H1 (cell line): ENCODE data around the gene SLC2A10. TPM values are rescaled to one million over a fixed set of nuclear protein-coding genes. Genes with fewer than 3 reads are reported as not detected.

ENCODE experiments used
- CTCF ChIA-PET: fragments of 300-600 bp; sonication (Branson Sonifier 250); formaldehyde crosslinking; loops from one replicate; lab custom pipeline; 2021; ENCODE audit not compliant: partially characterized antibody; lab: Charles Lee
- POLR2A ChIA-PET: fragments of 300-600 bp; sonication (Branson Sonifier 250); formaldehyde crosslinking; loops from one replicate; lab custom pipeline; 2021; ENCODE audit warnings: inconsistent platforms; ENCODE audit not compliant: partially characterized antibody; lab: Charles Lee
- DNase-seq, 2 experiments: peaks; one replicate each; pipeline versions ENCODE4 v3.0.0 to v3.0.0-alpha.2; 2010 to 2022; ENCODE audit warnings: low spot score in 2 of 2, low read depth in 1 of 2, mixed read lengths in 1 of 2
- FAIRE-seq: peaks from 2 replicates; lab custom pipeline; 2011; peaks lifted over from hg19 to GRCh38; lab: Jason Lieb, UNC
- H2AFZ ChIP-seq: 2 replicates; pipeline ENCODE4 v1.8.1; 2012; ENCODE audit warnings: low read length, inconsistent platforms
- H2AK5ac ChIP-seq: 2 replicates; pipeline ENCODE4 v1.6.1; 2013; ENCODE audit warnings: low read depth, low read length
- H2BK120ac ChIP-seq: replicated peaks from 2 replicates; pipeline ENCODE3; 2013; ENCODE audit warnings: low read depth, low read length, inconsistent platforms
- H2BK12ac ChIP-seq: 2 replicates; pipeline ENCODE4 v1.6.1; 2013; ENCODE audit warnings: low read depth, low read length
- H2BK15ac ChIP-seq: 2 replicates; pipeline ENCODE4 v1.6.1; 2013; ENCODE audit warnings: low read length
- H2BK20ac ChIP-seq: 2 replicates; pipeline ENCODE4 v1.6.1; 2013; ENCODE audit warnings: low read length
- H2BK5ac ChIP-seq: 2 replicates; pipeline ENCODE4 v1.6.1; 2013; ENCODE audit warnings: low read depth, low read length
- H3K14ac ChIP-seq: 2 replicates; pipeline ENCODE4 v1.6.1; 2013; ENCODE audit warnings: inconsistent platforms; ENCODE audit not compliant: insufficient read length
- H3K18ac ChIP-seq: 2 replicates; pipeline ENCODE4 v1.6.1; 2013; ENCODE audit warnings: low read length; ENCODE audit errors: extremely low read depth
- H3K23ac ChIP-seq: 2 replicates; pipeline ENCODE4 v1.6.1; 2013; ENCODE audit warnings: inconsistent platforms; ENCODE audit not compliant: insufficient read length
- H3K23me2 ChIP-seq: 2 replicates; pipeline ENCODE4 v1.6.1; 2013; ENCODE audit warnings: low read depth, low read length
- H3K27ac ChIP-seq: 2 replicates; pipeline ENCODE4 v1.6.1; 2011; ENCODE audit warnings: low read depth, low read length, inconsistent platforms
- H3K27me3 ChIP-seq, 4 experiments: replicated peaks in 1 of 4; 1 replicate in 1 of 4; 2 replicates in 3 of 4; pipeline versions ENCODE4 v1.6.1 to v1.8.1; 2011 to 2013; ENCODE audit warnings: low read length in 3 of 4, mild to moderate bottlenecking in 3 of 4, inconsistent platforms in 2 of 4, mixed read lengths in 2 of 4, moderate library complexity in 1 of 4; ENCODE audit not compliant: control insufficient read depth in 3 of 4, insufficient read depth in 3 of 4; ENCODE audit errors: extremely low read depth in 1 of 4
- H3K36me3 ChIP-seq, 4 experiments: 2 replicates each; pipeline versions ENCODE4 v1.6.1 to v1.8.1; 2011 to 2013; ENCODE audit warnings: mild to moderate bottlenecking in 4 of 4, low read length in 3 of 4, moderate library complexity in 2 of 4, control low read depth in 1 of 4, inconsistent platforms in 1 of 4; ENCODE audit not compliant: insufficient read depth in 4 of 4, control insufficient read depth in 2 of 4
- H3K4ac ChIP-seq: replicated peaks from 2 replicates; pipeline ENCODE3; 2013; ENCODE audit warnings: low read length, low read depth, mixed read lengths, inconsistent platforms; ENCODE audit not compliant: insufficient read length
- H3K4me1 ChIP-seq, 4 experiments: replicated peaks in 1 of 4; 1 replicate in 1 of 4; 2 replicates in 3 of 4; pipeline versions ENCODE4 v1.6.1 to v1.8.1; 2011 to 2013; ENCODE audit warnings: low read length in 3 of 4, inconsistent platforms in 2 of 4, mixed read lengths in 1 of 4; ENCODE audit not compliant: insufficient read depth in 4 of 4, control insufficient read depth in 3 of 4
- H3K4me2 ChIP-seq, 2 experiments: 2 replicates each; pipeline versions ENCODE4 v1.6.1 to v1.8.1; 2011 to 2013; ENCODE audit warnings: low read depth in 2 of 2, low read length in 2 of 2, control low read depth in 1 of 2, inconsistent platforms in 1 of 2, mild to moderate bottlenecking in 1 of 2; ENCODE audit not compliant: insufficient read depth in 1 of 2
- H3K4me3 ChIP-seq, 4 experiments: fragments of 200-600, 300-600 bp in 1 of 4; sonication (generic), shearing (Covaris generic), sonication (Bioruptor Twin) in 1 of 4; 2 replicates each; pipeline versions ENCODE4 v1.5.1 to v1.8.1; 2011 to 2016; ENCODE audit warnings: low read length in 4 of 4, low read depth in 3 of 4, control low read depth in 2 of 4, inconsistent platforms in 2 of 4, mild to moderate bottlenecking in 2 of 4, mixed read lengths in 1 of 4, moderate library complexity in 1 of 4; ENCODE audit not compliant: insufficient read depth in 2 of 4; ENCODE audit errors: extremely low read depth in 1 of 4
- H3K56ac ChIP-seq: replicated peaks from 2 replicates; pipeline ENCODE3; 2013; ENCODE audit warnings: low read depth, mild to moderate bottlenecking, mixed read lengths, low read length, inconsistent platforms; ENCODE audit not compliant: insufficient read length
- H3K79me1 ChIP-seq: 2 replicates; pipeline ENCODE4 v1.6.1; 2013; ENCODE audit warnings: low read depth, low read length, control low read depth
- H3K79me2 ChIP-seq, 2 experiments: 2 replicates each; pipeline versions ENCODE4 v1.6.1 to v1.8.1; 2012 to 2013; ENCODE audit warnings: low read length in 2 of 2, mild to moderate bottlenecking in 2 of 2, inconsistent platforms in 1 of 2; ENCODE audit not compliant: insufficient read depth in 2 of 2, control insufficient read depth in 1 of 2
- H3K9ac ChIP-seq, 4 experiments: replicated peaks in 1 of 4; 1 replicate in 1 of 4; 2 replicates in 3 of 4; pipeline versions ENCODE4 v1.6.1 to v1.8.1; 2011 to 2013; ENCODE audit warnings: low read depth in 3 of 4, low read length in 3 of 4, control low read depth in 2 of 4, mild to moderate bottlenecking in 2 of 4, moderate library complexity in 2 of 4, inconsistent platforms in 1 of 4; ENCODE audit errors: extremely low read depth in 1 of 4
- H3K9me3 ChIP-seq, 2 experiments: 2 replicates each; pipeline versions ENCODE4 v1.6.1 to v1.8.1; 2012 to 2013; ENCODE audit warnings: mild to moderate bottlenecking in 2 of 2, moderate library complexity in 2 of 2, control low read depth in 1 of 2, inconsistent platforms in 1 of 2, low read depth in 1 of 2, low read length in 1 of 2, mixed read lengths in 1 of 2; ENCODE audit not compliant: insufficient read depth in 2 of 2
- H4K20me1 ChIP-seq, 2 experiments: replicated peaks in 1 of 2; 2 replicates each; pipeline versions ENCODE3 to v1.8.1; 2011 to 2013; ENCODE audit warnings: inconsistent platforms in 2 of 2, low read length in 2 of 2, mild to moderate bottlenecking in 1 of 2; ENCODE audit not compliant: insufficient read depth in 2 of 2, control insufficient read depth in 1 of 2
- H4K5ac ChIP-seq: 2 replicates; pipeline ENCODE4 v1.6.1; 2013; ENCODE audit warnings: low read length, low read depth, mixed read lengths, inconsistent platforms; ENCODE audit not compliant: insufficient read length
- H4K8ac ChIP-seq: 2 replicates; pipeline ENCODE4 v1.8.0; 2013; ENCODE audit warnings: mild to moderate bottlenecking, moderate library complexity, low read length, inconsistent platforms; ENCODE audit not compliant: insufficient read depth; ENCODE audit errors: extremely low read depth
- H4K91ac ChIP-seq: replicated peaks from 2 replicates; pipeline ENCODE3; 2013; ENCODE audit warnings: low read length, mixed read lengths, inconsistent platforms; ENCODE audit not compliant: insufficient read length
- BRCA1 ChIP-seq: IDR thresholded peaks from 2 replicates; pipeline ENCODE4 v1.6.1; 2012; ENCODE audit warnings: low read depth, low read length, improper control_type of control experiment
- CEBPB ChIP-seq: IDR thresholded peaks from 2 replicates; pipeline ENCODE4 v1.6.1; 2012; ENCODE audit warnings: low read depth, low read length
- CHD1 ChIP-seq: IDR thresholded peaks from 2 replicates; pipeline ENCODE4 v1.6.1; 2012; ENCODE audit warnings: low read depth, low read length, improper control_type of control experiment
- CTBP2 ChIP-seq: IDR thresholded peaks from 2 replicates; pipeline ENCODE4 v1.7.0; 2011; ENCODE audit warnings: borderline replicate concordance, mild to moderate bottlenecking, moderate library complexity, mixed read lengths, low read length; ENCODE audit not compliant: insufficient read depth, insufficient read length
- EGR1 ChIP-seq: IDR thresholded peaks from 2 replicates; pipeline ENCODE4 v1.6.1; 2011; ENCODE audit warnings: low read depth, low read length, borderline replicate concordance
- HDAC2 ChIP-seq, 2 experiments: fragments of 300-600 bp in 1 of 2; sonication (generic) in 1 of 2; IDR thresholded peaks; 2 replicates each; pipeline ENCODE4 v1.6.1; 2011 to 2012; ENCODE audit warnings: low read depth in 2 of 2, low read length in 2 of 2, mild to moderate bottlenecking in 2 of 2, moderate library complexity in 2 of 2, borderline replicate concordance in 1 of 2, inconsistent platforms in 1 of 2
- HDAC6 ChIP-seq: IDR thresholded peaks from one replicate; pipeline ENCODE4 v1.7.1; 2012; ENCODE audit warnings: low read depth, mild to moderate bottlenecking, inconsistent platforms, low read length, moderate library complexity
- NANOG ChIP-seq: IDR thresholded peaks from 2 replicates; pipeline ENCODE4 v1.6.1; 2011; ENCODE audit warnings: low read length, low read depth, mild to moderate bottlenecking, inconsistent platforms; ENCODE audit not compliant: insufficient read depth, poor library complexity, severe bottlenecking
- RBBP5 ChIP-seq: IDR thresholded peaks from 2 replicates; pipeline ENCODE4 v1.7.1; 2012; ENCODE audit warnings: low read depth, mild to moderate bottlenecking, inconsistent platforms, low read length, moderate library complexity, borderline replicate concordance
- SAP30 ChIP-seq: fragments of 300-600 bp; sonication (generic); IDR thresholded peaks from 2 replicates; pipeline ENCODE4 v1.7.1; 2012; ENCODE audit warnings: low read length, moderate library complexity, mild to moderate bottlenecking, inconsistent platforms; ENCODE audit not compliant: insufficient read depth, insufficient replicate concordance
- SIRT6 ChIP-seq: IDR thresholded peaks from one replicate; pipeline ENCODE4 v1.7.1; 2012; ENCODE audit warnings: low read length, inconsistent platforms
- SP4 ChIP-seq: IDR thresholded peaks from 2 replicates; pipeline ENCODE4 v1.6.1; 2012; ENCODE audit warnings: low read length, inconsistent platforms
- WGBS, 2 experiments: shearing (Covaris generic) in 1 of 2; methylation state at CpG; one replicate each; pipeline versions ENCODE4 v1.1.6 to v1.1.7; 2013 to 2015; ENCODE audit warnings: low lambda C conversion rate in 2 of 2, mixed read lengths in 2 of 2, inconsistent platforms in 1 of 2, low coverage in 1 of 2, missing lambda C conversion rate in 1 of 2; ENCODE audit not compliant: insufficient replicate concordance in 2 of 2, insufficient coverage in 1 of 2, insufficient read length in 1 of 2; ENCODE audit errors: extremely low coverage in 1 of 2, missing lambda C conversion rate in 1 of 2; 5-methylcytosine and 5-hydroxymethylcytosine counted together
- polyA plus RNA-seq, 7 experiments: library from polyadenylated mRNA; depleted of rRNA in 3 of 7; stranded (reverse) in 5 of 7; unstranded in 2 of 7; fragments of >200 nt in 5 of 7; fragments of 200-250 nt in 2 of 7; gene quantifications; 1 replicate in 5 of 7; 2 replicates in 1 of 7; 4 replicates in 1 of 7; pipeline versions ENCODE4 v1.2.1 to v1.2.3, GENCODE V29; 2011 to 2013; ENCODE audit warnings: missing spikeins in 2 of 7, mixed read lengths in 2 of 7
- total RNA-seq: library from RNA; stranded (reverse); fragmentation: NEBNext Ultra II Directional; extraction: Animal tissue kit (Norgen Biotek cat#: 25700); gene quantifications from 2 replicates; pipeline ENCODE4 v1.2.1, GENCODE V29; 2021
- TF ChIP-seq, protein P1 (sequence below): IDR thresholded peaks from 2 replicates; pipeline ENCODE4 v1.6.1; 2012; ENCODE audit warnings: inconsistent platforms

The SLC2A10 gene
- total and polyA plus RNA-seq, 2 of the 8 experiments (the other 6 are each of a cell fraction or from before 2014, with no cell fraction given) = 9.0 to 9.7 TPM

DNA sequence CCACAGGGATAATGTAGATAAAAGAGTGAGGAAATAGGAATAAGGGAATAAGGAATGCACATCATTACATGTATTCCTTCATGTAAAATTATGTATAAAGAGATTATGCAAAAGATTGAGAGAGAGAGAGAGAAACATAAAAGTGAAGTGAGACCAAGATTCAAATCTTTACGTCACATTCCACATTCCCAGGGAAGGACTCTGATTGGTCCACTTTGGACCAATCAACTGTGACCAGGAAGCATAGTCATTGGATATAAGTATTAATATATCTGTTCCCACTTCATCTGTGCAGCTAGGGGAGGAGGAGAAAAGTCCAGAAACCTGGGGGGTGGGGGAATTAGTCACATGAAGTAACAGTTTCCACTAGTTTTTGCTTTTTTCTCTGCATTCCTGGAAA, 66.4 kb downstream of the SLC2A10 start:
- H3K4me1 ChIP-seq = peaks cover 0 to 5% (median 0%) of the 10 kb centered on the region in 4 experiments; a peak in 1 of 7 replicates
- H2BK20ac ChIP-seq = no peak overlapping the region
- no peak overlapping the region for H4K8ac ChIP-seq
- H3K4me3 ChIP-seq = no peak overlapping the region
- H3K9me3 ChIP-seq = no peaks in the 10 kb centered on the region
- no peaks in the 10 kb centered on the region for H3K79me1 ChIP-seq
- H3K79me2 ChIP-seq = no peaks in the 10 kb centered on the region
- WGBS, 2 experiments = 100% methylated on average over 1 of the region's 1 CpG; no CpG with 5 or more reads in 1 of the 2 experiments
- no peak for FAIRE-seq
- no peak overlapping the region for H3K4me2 ChIP-seq
- no peak overlapping the region for H3K14ac ChIP-seq
- no peak overlapping the region for H2AK5ac ChIP-seq
- H3K27me3 ChIP-seq = no peaks in the 10 kb centered on the region; a peak in 1 of 7 replicates
- no peaks in the 10 kb centered on the region for H3K36me3 ChIP-seq
- no peak overlapping the region for H2BK15ac ChIP-seq
- H3K9ac ChIP-seq = no peak overlapping the region
- ChIA-PET CTCF (interaction anchor here (0.6 to 1.2 kb wide), 3 partner anchors 24 to 233 kb away, joined by 3 read pairs; no protein-coding TSS in a partner anchor), POLR2A (interaction anchor here (1.2 kb wide), 1 partner anchor 312 kb away, joined by 3 read pairs; no protein-coding TSS in a partner anchor)
- H2BK120ac ChIP-seq = no peak overlapping the region
- no peak overlapping the region for H3K4ac ChIP-seq
- H2BK5ac ChIP-seq = no peak overlapping the region
- no peak overlapping the region for H3K27ac ChIP-seq
- no peak overlapping the region for H4K91ac ChIP-seq
- no peak overlapping the region for H3K56ac ChIP-seq
- no peak overlapping the region for H3K18ac ChIP-seq
- H4K5ac ChIP-seq = no peak overlapping the region
- no peak overlapping the region for H3K23ac ChIP-seq
- no peak overlapping the region for H2AFZ ChIP-seq
- H4K20me1 ChIP-seq = no peaks in the 10 kb centered on the region
- H2BK12ac ChIP-seq = no peak overlapping the region
- H3K23me2 ChIP-seq = no peaks in the 10 kb centered on the region
- no peak for DNase-seq
- TF ChIP-seq NANOG = no peak
- TF ChIP-seq CEBPB = no peak
- no peak for TF ChIP-seq BRCA1
- TF ChIP-seq SIRT6 = no peak
- TF ChIP-seq, protein P1, sequence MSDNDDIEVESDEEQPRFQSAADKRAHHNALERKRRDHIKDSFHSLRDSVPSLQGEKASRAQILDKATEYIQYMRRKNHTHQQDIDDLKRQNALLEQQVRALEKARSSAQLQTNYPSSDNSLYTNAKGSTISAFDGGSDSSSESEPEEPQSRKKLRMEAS = no peak
- TF ChIP-seq SP4 = no peak
- no peak for TF ChIP-seq CHD1
- TF ChIP-seq EGR1 = no peak
- TF ChIP-seq CTBP2 = no peak
- no peak for TF ChIP-seq RBBP5
- no peak for TF ChIP-seq SAP30
- TF ChIP-seq HDAC6 = no peak
- no peak for TF ChIP-seq HDAC2 (IDR thresholded peaks at IDR 0.05; ENCODE audit: borderline replicate concordance in 1 of 2, low read depth in 2 of 2, low read length in 2 of 2)
